ENCODE measurements around the gene ERCC6L2. TPM values are rescaled to one million over a fixed set of nuclear protein-coding genes. Genes with fewer than 3 reads are reported as not detected.

ERCC6L2 gene
- polyA plus RNA-seq, 1 donor from 2014 or later, result 72.6 TPM

DNA sequence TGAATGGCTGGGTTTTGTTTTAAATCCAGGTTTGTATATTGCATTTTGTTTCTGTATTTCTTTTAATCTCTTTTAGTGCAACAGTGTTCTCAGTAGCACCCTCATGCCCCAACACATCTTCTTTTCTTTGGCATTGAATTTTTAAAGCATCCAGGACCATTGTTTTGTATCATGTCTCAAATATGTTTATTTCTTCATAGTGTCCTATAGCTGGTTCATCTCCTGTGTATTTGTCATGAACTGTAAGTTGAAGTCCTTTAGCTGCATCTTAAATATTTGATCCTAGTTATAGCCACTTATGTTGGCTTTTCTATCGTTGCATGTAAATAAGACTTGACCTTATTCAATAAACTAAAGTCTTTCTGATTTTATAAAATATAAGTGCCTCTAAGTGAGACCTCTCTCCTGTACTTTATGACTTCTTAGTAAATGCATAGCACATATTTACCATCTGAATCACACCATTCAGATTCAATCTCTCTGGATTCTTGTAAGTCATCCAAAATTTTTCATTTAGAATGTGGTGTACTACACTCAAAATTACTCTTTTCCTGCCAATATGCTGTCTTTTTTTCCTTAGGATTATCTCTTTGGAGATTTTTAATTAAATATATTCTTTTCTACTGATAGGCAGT is 21.0 kb upstream of the ERCC6L2 start:
- Histone ChIP-seq H3K79me2 (replicated peaks; ENCODE audit: insufficient read depth, low read length) (no peaks in the 10 kb centered on the region), H3K4me3 (ENCODE audit: low read length) (no peak overlapping the region), H3K4me2 (ENCODE audit: low read length) (no peak overlapping the region), H3K36me3 (ENCODE audit: insufficient read depth, low read length) (no peaks in the 10 kb centered on the region), H3K27ac (ENCODE audit: low read length) (no peak overlapping the region), H3K9me2 (ENCODE audit: insufficient read depth, low read length) (no peaks in the 10 kb centered on the region), H2AFZ (ENCODE audit: low read depth, low read length) (no peak overlapping the region), H3K9me3 (ENCODE audit: low read length) (no peaks in the 10 kb centered on the region), H3K9ac (ENCODE audit: low read length) (no peak overlapping the region), H3F3A (ENCODE audit: insufficient read depth, low read length, poor library complexity, severe bottlenecking) (no peaks in the 10 kb centered on the region), H4K20me1 (ENCODE audit: insufficient read depth) (no peaks in the 10 kb centered on the region), H3K27me3 (ENCODE audit: insufficient read depth, low read depth, low read length) (no peaks in the 10 kb centered on the region)
- TF ChIP-seq TAF1 (IDR thresholded peaks at IDR 0.05; ENCODE audit: low read depth), result no peak
- no peak for TF ChIP-seq EZH2 (IDR thresholded peaks at IDR 0.05; ENCODE audit: borderline replicate concordance, insufficient read depth, low read length, poor library complexity, severe bottlenecking)
- TF ChIP-seq CTCF (IDR thresholded peaks at IDR 0.05; ENCODE audit: poor library complexity, severe bottlenecking), result no peak
- TF ChIP-seq REST (IDR thresholded peaks at IDR 0.05; ENCODE audit: borderline replicate concordance), result no peak
- no peak for TF ChIP-seq POLR2AphosphoS5 (IDR thresholded peaks at IDR 0.05)
- no peak for TF ChIP-seq MXI1 (conservative IDR thresholded peaks at IDR 0.05; ENCODE audit: poor library complexity, severe bottlenecking)
- TF ChIP-seq RAD21 (conservative IDR thresholded peaks at IDR 0.05), result no peak
- no peak for TF ChIP-seq SMC3 (conservative IDR thresholded peaks at IDR 0.05; ENCODE audit: poor library complexity)
- TF ChIP-seq EP300 (conservative IDR thresholded peaks at IDR 0.05; ENCODE audit: poor library complexity, severe bottlenecking), result no peak

GRCh38 chr9:95855961-95856360 is 19.5 kb upstream of the ERCC6L2 start:
- no peak overlapping the region for H2AFZ ChIP-seq (ENCODE audit: low read depth, low read length)
- no peaks in the 10 kb centered on the region for H3K9me2 ChIP-seq (ENCODE audit: insufficient read depth, low read length)
- H3K79me2 ChIP-seq (replicated peaks; ENCODE audit: insufficient read depth, low read length), result no peaks in the 10 kb centered on the region
- H3K9me3 ChIP-seq (ENCODE audit: low read length), result no peaks in the 10 kb centered on the region
- H3K36me3 ChIP-seq (ENCODE audit: insufficient read depth, low read length), result no peaks in the 10 kb centered on the region
- H3K4me3 ChIP-seq (ENCODE audit: low read length), result no peak overlapping the region
- H3K4me2 ChIP-seq (ENCODE audit: low read length), result no peak overlapping the region
- H3K9ac ChIP-seq (ENCODE audit: low read length), result no peak overlapping the region
- H3K27me3 ChIP-seq (ENCODE audit: insufficient read depth, low read depth, low read length), result no peaks in the 10 kb centered on the region
- H3F3A ChIP-seq (ENCODE audit: insufficient read depth, low read length, poor library complexity, severe bottlenecking), result no peaks in the 10 kb centered on the region
- TF ChIP-seq POLR2AphosphoS5 (IDR thresholded peaks at IDR 0.05) (no peak), EP300 (conservative IDR thresholded peaks at IDR 0.05; ENCODE audit: poor library complexity, severe bottlenecking) (no peak), EZH2 (IDR thresholded peaks at IDR 0.05; ENCODE audit: borderline replicate concordance, insufficient read depth, low read length, poor library complexity, severe bottlenecking) (no peak), TAF1 (IDR thresholded peaks at IDR 0.05; ENCODE audit: low read depth) (no peak), SMC3 (conservative IDR thresholded peaks at IDR 0.05; ENCODE audit: poor library complexity) (no peak), RAD21 (conservative IDR thresholded peaks at IDR 0.05) (no peak), CTCF (IDR thresholded peaks at IDR 0.05; ENCODE audit: poor library complexity, severe bottlenecking) (no peak), REST (IDR thresholded peaks at IDR 0.05; ENCODE audit: borderline replicate concordance) (no peak), MXI1 (conservative IDR thresholded peaks at IDR 0.05; ENCODE audit: poor library complexity, severe bottlenecking) (no peak)
- no peak overlapping the region for H3K27ac ChIP-seq (ENCODE audit: low read length)
- no peaks in the 10 kb centered on the region for H4K20me1 ChIP-seq (ENCODE audit: insufficient read depth)

All from neural cell (in vitro differentiated cells).